Psoas muscle (tissue), 8 donors: ENCODE measurements around the gene HIGD2A. TPM values are rescaled to one million over a fixed set of nuclear protein-coding genes. Genes with fewer than 3 reads are reported as not detected.

Experiments used
- ATAC-seq, 4 donors: fragments of 200-7000 bp; cut with Tn5 transposase; one replicate each; pipeline ENCODE4 v1.9.1; 2020; ENCODE audit warnings: moderate library complexity in 3 of 4, mild to moderate bottlenecking in 2 of 4
- DNase-seq, 2 donors: peaks; one replicate each; pipeline ENCODE4 v3.0.0-alpha.2; 2020
- H3K27ac ChIP-seq: fragments of 200-600 bp; one replicate; pipeline ENCODE4 v1.8.0; 2022
- H3K27me3 ChIP-seq, 3 donors: fragments of 200-600 bp in 1 of 3; one replicate each; pipeline versions ENCODE4 v1.6.1 to v1.8.0; 2013 to 2022; ENCODE audit warnings: low read length in 2 of 3, mild to moderate bottlenecking in 2 of 3, moderate library complexity in 1 of 3; ENCODE audit not compliant: insufficient read depth in 3 of 3
- H3K36me3 ChIP-seq, 2 donors: fragments of 200-600 bp in 1 of 2; one replicate each; pipeline versions ENCODE4 v1.6.1 to v1.8.0; 2013 to 2022; ENCODE audit warnings: low read depth in 1 of 2, mild to moderate bottlenecking in 1 of 2, moderate library complexity in 1 of 2; ENCODE audit not compliant: insufficient read depth in 1 of 2
- H3K4me1 ChIP-seq: fragments of 200-600 bp; one replicate; pipeline ENCODE4 v1.8.0; 2022
- H3K4me3 ChIP-seq: fragments of 200-600 bp; one replicate; pipeline ENCODE4 v1.8.0; 2022; ENCODE audit warnings: mild to moderate bottlenecking
- H3K9me3 ChIP-seq: fragments of 200-600 bp; one replicate; pipeline ENCODE4 v1.8.0; 2022
- WGBS, 3 donors: extraction: QIAGEN DNeasy Blood & Tissue Kit; methylation state at CpG; one replicate each; pipeline versions ENCODE4 v1.1.6 to v1.1.7; 2013; 5-methylcytosine and 5-hydroxymethylcytosine counted together
- intact Hi-C, 2 donors: fragments of 100-400 bp; cut with DNase I; formaldehyde crosslinking; loops; one replicate each; pipeline versions ENCODE4 v1.11.0 to v1.14.2; 2022
- polyA plus RNA-seq, 3 donors: library from polyadenylated mRNA; stranded (reverse); fragments of 200-250 nt; gene quantifications; one replicate each; pipeline ENCODE4 v1.2.3, GENCODE V29; 2013
- total RNA-seq, 4 donors: library from RNA; stranded (reverse); fragmentation: NEBNext Ultra II Directional in 2 of 4; extraction: Animal tissue kit (Norgen Biotek cat#: 25700) in 2 of 4; gene quantifications; one replicate each; pipeline versions ENCODE4 v1.2.1 to v1.2.4, GENCODE V29; 2021 to 2023
- TF ChIP-seq, protein P1 (sequence below): fragments of 200-600 bp; IDR thresholded peaks from one replicate; pipeline ENCODE4 v1.8.0; 2022; ENCODE audit warnings: antibody characterized with exemption
- donor health status: healthy with polysubstance abuse.
- donor health status: DM: no; HTN: no; CAD: no; lungs with moderate emphysema.
- donor health status: Bipolar disorder and iron deficiency.
- donor health status: healthy.
- donor health status: DM: yes; HTN: yes; CAD: no.
- donor health status: DM: no; HTN: no; CAD: no.
- donor health status: DM: no; HTN: no; CAD: no.
- donor health status: DM: yes; HTN: yes; CAD: no.

The HIGD2A gene
- total and polyA plus RNA-seq, 7 donors: 181 to 429 (median 215) TPM

DNA sequence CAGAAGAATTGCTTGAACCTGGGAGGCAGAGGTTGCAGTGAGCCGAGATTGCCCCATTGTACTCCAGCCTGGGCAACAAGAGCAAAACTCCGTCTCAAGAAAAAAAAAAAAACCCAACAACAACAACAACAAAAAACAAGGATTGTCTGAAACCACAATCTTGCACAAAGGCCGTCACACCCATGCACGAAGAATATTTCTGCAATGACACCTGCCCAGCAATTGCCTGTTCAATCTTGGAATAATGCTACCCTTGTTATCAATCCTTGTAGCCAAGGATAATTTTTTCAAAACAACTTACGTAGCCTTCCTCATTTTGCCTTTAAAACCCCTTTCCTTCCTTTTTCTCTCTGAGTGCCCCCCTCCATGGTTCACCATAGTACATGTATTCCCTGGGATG lies 31.5 kb downstream of the HIGD2A start:
- intact Hi-C loops: no loop called here
- no peak for DNase-seq
- no peak overlapping the region for H3K4me3 ChIP-seq
- H3K27me3 ChIP-seq: no peaks in the 10 kb centered on the region
- 88 to 91% (median 91%) methylated on average over 5 of the region's 5 CpGs for WGBS, 3 donors
- no peaks in the 10 kb centered on the region for H3K9me3 ChIP-seq
- TF ChIP-seq, protein P1, sequence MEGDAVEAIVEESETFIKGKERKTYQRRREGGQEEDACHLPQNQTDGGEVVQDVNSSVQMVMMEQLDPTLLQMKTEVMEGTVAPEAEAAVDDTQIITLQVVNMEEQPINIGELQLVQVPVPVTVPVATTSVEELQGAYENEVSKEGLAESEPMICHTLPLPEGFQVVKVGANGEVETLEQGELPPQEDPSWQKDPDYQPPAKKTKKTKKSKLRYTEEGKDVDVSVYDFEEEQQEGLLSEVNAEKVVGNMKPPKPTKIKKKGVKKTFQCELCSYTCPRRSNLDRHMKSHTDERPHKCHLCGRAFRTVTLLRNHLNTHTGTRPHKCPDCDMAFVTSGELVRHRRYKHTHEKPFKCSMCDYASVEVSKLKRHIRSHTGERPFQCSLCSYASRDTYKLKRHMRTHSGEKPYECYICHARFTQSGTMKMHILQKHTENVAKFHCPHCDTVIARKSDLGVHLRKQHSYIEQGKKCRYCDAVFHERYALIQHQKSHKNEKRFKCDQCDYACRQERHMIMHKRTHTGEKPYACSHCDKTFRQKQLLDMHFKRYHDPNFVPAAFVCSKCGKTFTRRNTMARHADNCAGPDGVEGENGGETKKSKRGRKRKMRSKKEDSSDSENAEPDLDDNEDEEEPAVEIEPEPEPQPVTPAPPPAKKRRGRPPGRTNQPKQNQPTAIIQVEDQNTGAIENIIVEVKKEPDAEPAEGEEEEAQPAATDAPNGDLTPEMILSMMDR: no peak
- no peak overlapping the region for H3K27ac ChIP-seq
- no peak for ATAC-seq
- H3K36me3 ChIP-seq: no peaks in the 10 kb centered on the region
- H3K4me1 ChIP-seq: peaks cover 10% of the 10 kb centered on the region

DNA sequence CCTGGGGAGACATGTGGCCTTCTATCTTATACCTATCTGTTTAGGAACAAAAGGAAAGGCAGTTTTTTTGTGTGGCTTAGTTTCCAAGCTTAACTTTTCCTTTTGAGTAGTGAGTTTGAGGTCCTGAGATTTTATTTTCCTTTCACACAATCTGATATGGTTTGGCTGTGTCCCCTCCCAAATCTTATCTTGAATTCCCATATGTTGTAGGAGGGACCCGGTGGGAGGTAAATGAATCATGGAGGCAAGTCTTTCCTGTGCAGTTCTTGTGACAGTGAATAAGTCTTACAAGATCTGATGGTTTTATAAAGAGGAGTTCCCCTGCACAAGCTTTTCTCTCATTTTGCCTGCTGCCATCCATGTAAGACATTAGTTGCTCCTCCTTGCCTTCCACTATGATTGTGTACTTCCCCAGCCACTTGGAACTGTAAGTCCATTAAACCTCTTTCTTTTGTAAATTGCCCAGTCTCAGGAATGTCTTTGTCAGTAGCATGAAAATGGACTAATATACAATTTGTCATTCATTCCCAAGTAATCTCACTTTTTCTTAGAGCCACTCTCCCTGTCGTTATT lies 32.5 kb downstream of the HIGD2A start:
- no peaks in the 10 kb centered on the region for H3K9me3 ChIP-seq
- ATAC-seq (no peak), DNase-seq (no peak)
- intact Hi-C loops: no loop called here
- WGBS, 3 donors: 71 to 79% (median 76%) methylated on average over 2 of the region's 2 CpGs
- no peak overlapping the region for H3K27ac ChIP-seq
- no peaks in the 10 kb centered on the region for H3K36me3 ChIP-seq
- H3K4me1 ChIP-seq: peaks cover 6% of the 10 kb centered on the region
- H3K4me3 ChIP-seq: no peak overlapping the region
- H3K27me3 ChIP-seq: no peaks in the 10 kb centered on the region
- TF ChIP-seq, protein P1: no peak

DNA sequence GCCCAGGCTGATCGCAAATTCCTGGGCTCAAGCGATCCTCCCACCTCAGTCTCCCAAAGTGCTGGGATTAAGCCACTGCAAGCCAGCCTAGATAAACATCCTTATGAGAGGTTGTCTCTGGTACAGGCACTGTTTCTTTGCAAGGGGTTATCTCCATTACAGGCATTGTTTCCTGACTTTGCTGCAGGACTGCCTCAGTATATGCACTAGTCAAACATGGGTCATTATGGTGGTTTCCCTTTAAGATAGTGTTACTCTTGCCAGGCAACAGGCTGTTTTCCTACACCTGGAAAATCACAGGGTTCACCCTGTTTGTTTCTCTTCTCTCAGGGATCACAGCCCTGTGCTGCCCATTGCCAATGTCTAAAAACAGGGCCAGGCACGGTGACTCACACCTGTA lies 35.6 kb downstream of the HIGD2A start:
- no peaks in the 10 kb centered on the region for H3K27me3 ChIP-seq
- no peak overlapping the region for H3K4me3 ChIP-seq
- no peak for DNase-seq
- H3K9me3 ChIP-seq: no peaks in the 10 kb centered on the region
- intact Hi-C loops: no loop called here
- ATAC-seq: no peak
- H3K27ac ChIP-seq: no peak overlapping the region
- WGBS, 3 donors: 82 to 87% (median 83%) methylated on average over 3 of the region's 3 CpGs
- H3K36me3 ChIP-seq: no peaks in the 10 kb centered on the region
- TF ChIP-seq, protein P1: no peak
- no peaks in the 10 kb centered on the region for H3K4me1 ChIP-seq

DNA sequence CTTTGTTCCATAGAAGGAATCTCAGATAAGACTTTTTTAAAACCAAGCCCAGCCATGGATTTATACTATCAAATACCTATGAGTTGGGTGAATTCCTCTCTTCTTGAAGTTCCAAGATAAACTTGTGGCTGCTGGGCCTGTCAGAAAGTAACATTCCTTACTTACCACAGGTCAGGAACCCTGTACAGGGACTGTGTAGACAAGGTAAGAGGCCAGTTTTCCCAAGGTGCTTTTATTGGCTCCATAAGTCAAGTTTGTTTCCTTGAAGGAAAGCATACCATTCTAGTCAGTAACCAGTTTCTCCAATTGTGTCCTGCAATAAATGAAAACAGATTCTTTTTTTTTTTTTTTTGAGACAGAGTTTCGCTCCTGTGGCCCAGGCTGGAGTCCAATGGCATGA lies 36.6 kb downstream of the HIGD2A start:
- Histone ChIP-seq H3K27me3 (no peaks in the 10 kb centered on the region), H3K27ac (no peak overlapping the region), H3K36me3 (no peaks in the 10 kb centered on the region), H3K4me1 (no peaks in the 10 kb centered on the region), H3K9me3 (no peaks in the 10 kb centered on the region), H3K4me3 (no peak overlapping the region)
- intact Hi-C loops: no loop called here
- TF ChIP-seq, protein P1: no peak
- DNase-seq: no peak
- no peak for ATAC-seq
- 89 to 100% (median 100%) methylated on average over 1 of the region's 1 CpG for WGBS, 3 donors

DNA sequence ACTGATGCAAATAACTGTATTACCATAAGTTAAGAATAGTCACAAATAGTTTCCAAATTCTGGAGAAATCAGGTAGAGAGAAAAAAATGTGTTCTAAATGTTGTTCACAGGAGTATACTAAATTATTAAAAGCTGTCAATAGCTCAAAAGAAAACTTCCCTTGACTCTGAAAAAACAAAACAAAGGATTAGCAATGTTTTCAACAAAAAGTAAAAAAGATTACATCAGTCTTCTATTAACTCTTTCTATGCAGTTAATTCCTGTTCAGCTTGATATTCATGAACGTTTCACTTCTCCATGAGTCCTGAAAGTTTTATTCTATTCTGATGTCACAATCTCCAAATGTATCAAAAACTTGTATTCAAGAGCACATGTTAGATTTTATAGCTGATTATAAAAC lies 37.2 kb downstream of the HIGD2A start:
- 81 to 91% (median 85%) methylated on average over 1 of the region's 1 CpG for WGBS, 3 donors
- no peak for ATAC-seq

More for the DNA sequence above, 37.2 kb downstream of the HIGD2A start:
- Histone ChIP-seq H3K27me3 (no peaks in the 10 kb centered on the region), H3K36me3 (no peaks in the 10 kb centered on the region), H3K4me3 (no peak overlapping the region), H3K4me1 (no peaks in the 10 kb centered on the region), H3K9me3 (no peaks in the 10 kb centered on the region), H3K27ac (no peak overlapping the region)
- intact Hi-C loops: no loop called here
- TF ChIP-seq, protein P1: no peak
- no peak for DNase-seq
